ENCODE results near the gene ZNF433.

The ZNF433 gene

GRCh38 chr19:11979527-11979926 lies 56.0 kb downstream of the ZNF433 start:
- peaks cover 7% of the 10 kb centered on the region for H3K9me3 ChIP-seq (ENCODE audit: control insufficient read depth, low read length)
- no peak overlapping the region for H2AFZ ChIP-seq
- H3K4me1 ChIP-seq = no peaks in the 10 kb centered on the region
- no peak for TF ChIP-seq CTCF (IDR thresholded peaks at IDR 0.05)
- H3K27ac ChIP-seq = no peak overlapping the region
- H3K79me2 ChIP-seq = peaks cover 16% of the 10 kb centered on the region
- H3K36me3 ChIP-seq (ENCODE audit: control insufficient read depth, insufficient read depth, low read length) = peaks cover 12% of the 10 kb centered on the region
- no peak overlapping the region for H3K9ac ChIP-seq
- H3K4me2 ChIP-seq (ENCODE audit: low read length) = no peak overlapping the region
- H3K4me3 ChIP-seq (ENCODE audit: low read depth, low read length) = no peak overlapping the region
- H3K27me3 ChIP-seq (ENCODE audit: control insufficient read depth, insufficient read depth, low read length) = no peaks in the 10 kb centered on the region

GRCh38 chr19:11978492-11979100 lies 56.9 kb downstream of the ZNF433 start:
- H2AFZ ChIP-seq = no peak overlapping the region
- H3K9ac ChIP-seq = no peak overlapping the region
- no peak overlapping the region for H3K4me2 ChIP-seq (ENCODE audit: low read length)
- H3K9me3 ChIP-seq (ENCODE audit: control insufficient read depth, low read length) = peaks cover 7% of the 10 kb centered on the region
- H3K4me1 ChIP-seq = no peaks in the 10 kb centered on the region
- no peak overlapping the region for H3K27ac ChIP-seq
- peaks cover 12% of the 10 kb centered on the region for H3K36me3 ChIP-seq (ENCODE audit: control insufficient read depth, insufficient read depth, low read length)
- no peak for TF ChIP-seq CTCF (IDR thresholded peaks at IDR 0.05)
- H3K27me3 ChIP-seq (ENCODE audit: control insufficient read depth, insufficient read depth, low read length) = no peaks in the 10 kb centered on the region
- H3K4me3 ChIP-seq (ENCODE audit: low read depth, low read length) = no peak overlapping the region
- peaks cover 16% of the 10 kb centered on the region for H3K79me2 ChIP-seq

DNA sequence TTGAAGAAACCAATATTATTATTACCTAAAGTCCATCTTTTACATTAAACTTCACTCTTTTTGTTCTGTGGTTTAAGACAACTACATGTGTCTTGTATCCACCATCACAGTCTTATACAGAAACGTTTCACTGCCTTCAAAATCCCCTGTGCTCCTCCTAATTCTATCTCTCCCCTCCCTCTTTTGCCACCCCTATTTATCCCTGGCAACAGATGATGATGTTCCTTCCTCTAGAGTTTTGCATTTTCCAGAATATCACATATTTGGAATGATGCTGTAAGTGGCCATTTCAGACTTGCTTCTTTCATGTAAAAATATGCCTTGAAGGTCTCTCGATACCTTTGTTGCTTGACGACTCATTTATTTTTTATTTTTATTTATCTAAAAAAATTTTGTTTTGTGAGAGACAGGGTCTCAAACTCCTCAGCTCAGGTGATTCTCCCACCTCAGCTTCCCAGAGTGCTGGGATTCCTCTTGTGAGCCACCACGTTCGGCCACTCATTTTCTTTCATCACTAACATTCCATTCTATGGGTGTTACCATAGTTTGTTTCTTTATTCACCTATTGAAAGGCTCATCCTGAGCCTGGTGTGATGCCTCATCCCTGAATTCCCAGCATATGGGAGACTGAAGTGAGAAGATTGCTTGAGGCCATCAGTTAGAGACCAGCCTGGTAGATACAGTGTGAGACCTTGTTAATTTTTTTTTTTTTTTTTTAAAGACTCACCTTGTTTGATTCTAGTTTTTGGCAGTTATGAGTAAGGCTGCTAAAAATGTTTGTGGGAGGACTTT lies 62.3 kb downstream of the ZNF433 start:
- Histone ChIP-seq H3K4me3 (ENCODE audit: low read depth, low read length) (no peak overlapping the region), H2AFZ (no peak overlapping the region), H3K4me2 (ENCODE audit: low read length) (no peak overlapping the region), H3K79me2 (peaks cover 25% of the 10 kb centered on the region), H3K9ac (no peak overlapping the region), H3K36me3 (ENCODE audit: control insufficient read depth, insufficient read depth, low read length) (peaks cover 4% of the 10 kb centered on the region), H3K4me1 (no peaks in the 10 kb centered on the region), H3K9me3 (ENCODE audit: control insufficient read depth, low read length) (no peaks in the 10 kb centered on the region), H3K27me3 (ENCODE audit: control insufficient read depth, insufficient read depth, low read length) (no peaks in the 10 kb centered on the region), H3K27ac (no peak overlapping the region)
- TF ChIP-seq CTCF (IDR thresholded peaks at IDR 0.05) = no peak

GRCh38 chr19:11971041-11971440 lies 64.4 kb downstream of the ZNF433 start:
- H2AFZ ChIP-seq = no peak overlapping the region
- H3K4me1 ChIP-seq = peaks cover 5% of the 10 kb centered on the region
- TF ChIP-seq CTCF (IDR thresholded peaks at IDR 0.05) = no peak
- H3K4me3 ChIP-seq (ENCODE audit: low read depth, low read length) = no peak overlapping the region
- peaks cover 19% of the 10 kb centered on the region for H3K79me2 ChIP-seq
- no peak overlapping the region for H3K4me2 ChIP-seq (ENCODE audit: low read length)
- no peaks in the 10 kb centered on the region for H3K9me3 ChIP-seq (ENCODE audit: control insufficient read depth, low read length)
- no peaks in the 10 kb centered on the region for H3K36me3 ChIP-seq (ENCODE audit: control insufficient read depth, insufficient read depth, low read length)
- no peaks in the 10 kb centered on the region for H3K27me3 ChIP-seq (ENCODE audit: control insufficient read depth, insufficient read depth, low read length)
- H3K27ac ChIP-seq = no peak overlapping the region
- H3K9ac ChIP-seq = no peak overlapping the region

All from parathyroid adenoma (tissue), 2 donors.